Measurements from ENCODE around the gene SOX1.

Gene SOX1

DNA sequence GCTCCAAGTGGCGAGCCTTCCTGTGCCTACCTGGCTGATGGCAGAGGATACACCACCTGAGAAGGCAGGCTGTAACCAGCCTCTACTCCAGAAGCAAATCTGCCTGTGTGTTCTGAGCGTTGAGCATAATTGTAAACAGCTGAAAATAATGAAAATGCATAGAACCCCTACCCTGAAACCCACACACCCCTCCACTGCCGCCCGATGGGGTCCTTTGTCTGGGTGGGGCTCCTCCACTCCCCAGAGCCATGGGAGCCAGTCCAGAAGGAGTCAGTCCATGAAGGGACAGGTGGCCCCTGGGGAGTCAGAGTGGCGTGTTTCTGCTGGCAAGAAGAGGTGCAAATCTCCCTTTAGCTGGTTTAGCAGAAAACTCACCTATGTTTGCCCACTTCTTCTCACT is 8.0 kb upstream of the SOX1 start:
- DNase-seq (ENCODE audit: low spot score): no peak

DNA sequence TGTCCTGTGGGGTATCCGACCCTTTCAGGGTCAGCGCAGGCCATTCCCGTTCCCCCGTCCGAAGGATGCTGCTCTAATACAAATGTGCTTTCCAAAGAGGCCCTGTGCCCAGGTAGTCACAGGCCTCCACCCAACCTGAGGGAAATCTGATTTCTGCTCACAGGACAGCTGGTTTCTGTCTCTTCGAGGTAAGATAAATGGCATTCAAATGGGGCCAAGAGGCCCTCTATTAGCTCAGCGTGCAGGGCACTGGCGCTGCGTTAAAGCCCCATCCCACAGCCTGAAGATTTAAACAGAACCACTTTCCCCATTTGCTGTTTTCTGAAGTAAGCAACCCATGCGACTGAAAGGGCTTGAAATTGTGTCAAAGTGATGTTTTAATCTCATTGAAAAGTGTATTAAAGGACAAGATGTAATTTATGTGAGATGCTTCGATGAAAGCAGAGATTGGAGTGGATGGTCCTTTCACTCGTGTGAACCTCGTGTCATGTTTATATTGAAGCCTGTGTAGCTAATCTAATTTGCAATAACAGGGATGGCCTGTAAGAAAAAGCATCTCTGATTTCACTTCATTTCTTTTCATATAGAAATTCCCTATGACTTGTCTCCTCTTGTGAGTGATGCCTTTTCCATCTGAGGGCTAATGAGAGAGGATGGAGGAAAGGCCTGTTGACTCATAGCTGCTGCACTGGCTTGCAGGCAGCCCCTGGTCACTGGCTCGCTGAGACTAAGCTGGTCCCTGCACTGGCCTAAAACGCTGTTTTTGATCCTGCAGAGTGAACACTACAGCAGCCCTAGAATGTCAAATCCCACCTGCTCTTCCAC is 7.3 kb upstream of the SOX1 start:
- DNase-seq (ENCODE audit: low spot score): no peak

DNA sequence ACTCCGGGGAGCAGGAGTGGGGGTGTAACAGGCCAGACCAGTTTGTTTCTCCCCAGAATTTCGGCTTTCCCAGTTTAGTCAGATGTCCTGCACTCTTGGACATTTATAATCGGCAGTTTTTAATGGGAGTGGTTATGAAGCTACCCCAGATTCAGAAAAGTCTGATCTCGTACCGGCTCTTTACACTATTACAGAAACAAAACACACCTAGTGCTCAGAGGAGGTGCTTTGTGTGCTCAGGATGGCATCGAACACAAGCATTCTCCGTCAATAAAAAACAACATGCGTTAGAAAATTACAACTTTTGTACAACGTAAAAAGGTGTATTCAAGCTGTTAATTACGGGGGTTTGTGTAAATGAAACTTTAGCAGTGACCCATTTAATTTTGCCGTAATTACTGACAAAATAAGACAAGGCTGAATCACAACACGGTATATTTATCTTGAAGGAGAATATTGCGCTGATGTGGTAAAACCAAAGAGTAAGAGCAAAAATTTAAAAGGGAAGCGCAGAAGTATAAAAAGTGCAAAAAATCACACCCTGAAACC is 6.6 kb upstream of the SOX1 start:
- no peak for DNase-seq (ENCODE audit: low spot score)

DNA sequence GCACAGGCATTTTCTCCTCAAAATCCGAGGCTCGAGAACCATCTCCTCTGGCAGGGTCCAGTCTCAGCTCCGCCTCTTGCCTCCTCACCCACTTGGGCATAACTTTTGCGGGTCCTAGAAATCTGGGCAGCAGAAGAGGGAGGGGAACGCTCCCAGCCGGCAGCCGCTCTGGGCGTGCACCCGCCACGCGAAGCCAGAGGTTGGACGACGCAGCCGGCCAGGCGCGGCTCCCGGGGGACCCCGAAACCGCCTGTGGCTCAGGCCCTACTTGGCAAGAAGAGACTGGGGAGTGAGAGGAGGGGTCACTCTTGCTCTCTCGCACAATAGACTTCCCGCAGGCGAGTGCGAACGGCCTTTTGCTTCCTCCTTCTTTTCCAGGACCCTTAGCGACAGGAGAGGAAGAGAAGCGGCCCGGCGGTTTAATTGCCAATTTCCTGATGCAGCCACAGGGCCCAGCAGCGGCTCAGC is 6.0 kb upstream of the SOX1 start:
- no peak for DNase-seq (ENCODE audit: low spot score)

GRCh38 chr13:112061367-112062061 is 5.4 kb upstream of the SOX1 start:
- no peak for DNase-seq (ENCODE audit: low spot score)

- DNase-seq (ENCODE audit: low spot score): no peak
Measured at GRCh38 chr13:112062072-112062567, 4.8 kb upstream of the SOX1 start.

- DNase-seq (ENCODE audit: low spot score): no peak
Measured at GRCh38 chr13:112062571-112063570, 4.1 kb upstream of the SOX1 start.

GRCh38 chr13:112063807-112064206 is 3.1 kb upstream of the SOX1 start:
- no peak for DNase-seq (ENCODE audit: low spot score)

DNA sequence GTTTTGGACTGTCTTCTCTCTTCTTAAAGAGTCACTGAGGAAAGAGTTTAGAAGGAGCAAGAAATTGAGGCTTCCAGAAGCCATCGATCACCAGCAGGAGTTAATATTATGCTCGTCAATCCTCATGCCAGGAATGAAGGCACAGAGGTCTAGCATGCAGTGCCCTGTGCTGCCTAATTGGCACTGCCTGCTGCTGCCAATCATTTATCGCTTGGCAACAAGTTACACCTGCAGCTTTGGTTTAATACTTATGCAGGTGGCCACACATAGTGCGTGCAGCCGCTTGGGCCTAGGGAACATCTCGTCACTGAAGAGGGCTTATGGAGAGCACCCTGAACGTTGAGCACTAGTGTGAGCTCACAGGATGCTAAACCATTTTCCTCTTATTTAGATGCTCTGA is 2.7 kb upstream of the SOX1 start:
- no peak for DNase-seq (ENCODE audit: low spot score)

DNA sequence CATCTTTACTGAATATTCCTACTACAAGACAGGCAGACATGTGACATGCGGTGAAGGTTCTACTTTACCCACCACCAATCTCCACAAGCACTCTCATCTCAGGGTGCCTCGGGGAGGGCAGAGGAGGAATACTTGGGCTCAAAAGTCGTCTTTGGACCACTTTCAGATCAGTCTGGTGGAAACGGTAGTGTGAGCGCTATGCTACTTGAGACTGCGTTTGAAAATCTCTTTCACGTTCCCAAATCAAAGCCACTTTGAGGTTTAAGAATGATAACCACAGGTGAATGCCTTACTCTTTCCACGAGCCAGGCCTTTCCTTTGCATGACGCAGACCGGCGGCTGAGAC is 1.5 kb upstream of the SOX1 start:
- no peak for DNase-seq (ENCODE audit: low spot score)

GRCh38 chr13:112065867-112066623 is 904 bp upstream of the SOX1 start:
- DNase-seq (ENCODE audit: low spot score): no peak

- peak; percentile 92 for DNase-seq (ENCODE audit: low spot score)
Measured at GRCh38 chr13:112066624-112067004, 335 bp upstream of the SOX1 start.

DNA sequence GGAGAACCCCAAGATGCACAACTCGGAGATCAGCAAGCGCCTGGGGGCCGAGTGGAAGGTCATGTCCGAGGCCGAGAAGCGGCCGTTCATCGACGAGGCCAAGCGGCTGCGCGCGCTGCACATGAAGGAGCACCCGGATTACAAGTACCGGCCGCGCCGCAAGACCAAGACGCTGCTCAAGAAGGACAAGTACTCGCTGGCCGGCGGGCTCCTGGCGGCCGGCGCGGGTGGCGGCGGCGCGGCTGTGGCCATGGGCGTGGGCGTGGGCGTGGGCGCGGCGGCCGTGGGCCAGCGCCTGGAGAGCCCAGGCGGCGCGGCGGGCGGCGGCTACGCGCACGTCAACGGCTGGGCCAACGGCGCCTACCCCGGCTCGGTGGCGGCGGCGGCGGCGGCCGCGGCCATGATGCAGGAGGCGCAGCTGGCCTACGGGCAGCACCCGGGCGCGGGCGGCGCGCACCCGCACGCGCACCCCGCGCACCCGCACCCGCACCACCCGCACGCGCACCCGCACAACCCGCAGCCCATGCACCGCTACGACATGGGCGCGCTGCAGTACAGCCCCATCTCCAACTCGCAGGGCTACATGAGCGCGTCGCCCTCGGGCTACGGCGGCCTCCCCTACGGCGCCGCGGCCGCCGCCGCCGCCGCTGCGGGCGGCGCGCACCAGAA is 1.1 kb downstream of the SOX1 start:
- DNase-seq (ENCODE audit: low spot score): peak; percentile 53

DNA sequence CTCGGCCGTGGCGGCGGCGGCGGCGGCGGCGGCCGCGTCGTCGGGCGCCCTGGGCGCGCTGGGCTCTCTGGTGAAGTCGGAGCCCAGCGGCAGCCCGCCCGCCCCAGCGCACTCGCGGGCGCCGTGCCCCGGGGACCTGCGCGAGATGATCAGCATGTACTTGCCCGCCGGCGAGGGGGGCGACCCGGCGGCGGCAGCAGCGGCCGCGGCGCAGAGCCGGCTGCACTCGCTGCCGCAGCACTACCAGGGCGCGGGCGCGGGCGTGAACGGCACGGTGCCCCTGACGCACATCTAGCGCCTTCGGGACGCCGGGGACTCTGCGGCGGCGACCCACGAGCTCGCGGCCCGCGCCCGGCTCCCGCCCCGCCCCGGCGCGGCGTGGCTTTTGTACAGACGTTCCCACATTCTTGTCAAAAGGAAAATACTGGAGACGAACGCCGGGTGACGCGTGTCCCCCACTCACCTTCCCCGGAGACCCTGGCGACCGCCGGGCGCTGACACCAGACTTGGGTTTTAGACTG is 1.7 kb downstream of the SOX1 start:
- DNase-seq (ENCODE audit: low spot score): no peak

- DNase-seq (ENCODE audit: low spot score): no peak
Measured at GRCh38 chr13:112069061-112069844, 2.3 kb downstream of the SOX1 start.

DNA sequence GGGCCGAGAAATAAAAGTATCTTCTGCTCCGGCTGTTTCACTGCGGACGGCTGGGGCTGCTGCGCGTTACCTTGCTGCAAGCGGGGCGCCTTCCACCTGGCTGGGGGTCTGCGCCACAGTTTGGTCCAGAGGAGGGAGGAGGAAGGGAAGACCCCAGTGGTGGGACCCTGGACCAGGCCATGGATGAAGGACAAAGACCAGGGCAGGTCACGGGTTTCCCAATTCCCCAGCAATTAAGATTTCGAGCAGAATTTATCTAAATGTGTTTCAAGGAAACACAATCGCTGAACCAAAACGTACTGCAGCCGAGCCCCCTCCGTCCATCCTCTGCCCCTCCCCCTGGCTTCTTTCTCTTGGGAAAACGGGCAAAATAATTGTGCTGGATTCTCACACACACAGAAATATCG is 2.9 kb downstream of the SOX1 start:
- no peak for DNase-seq (ENCODE audit: low spot score)

DNA sequence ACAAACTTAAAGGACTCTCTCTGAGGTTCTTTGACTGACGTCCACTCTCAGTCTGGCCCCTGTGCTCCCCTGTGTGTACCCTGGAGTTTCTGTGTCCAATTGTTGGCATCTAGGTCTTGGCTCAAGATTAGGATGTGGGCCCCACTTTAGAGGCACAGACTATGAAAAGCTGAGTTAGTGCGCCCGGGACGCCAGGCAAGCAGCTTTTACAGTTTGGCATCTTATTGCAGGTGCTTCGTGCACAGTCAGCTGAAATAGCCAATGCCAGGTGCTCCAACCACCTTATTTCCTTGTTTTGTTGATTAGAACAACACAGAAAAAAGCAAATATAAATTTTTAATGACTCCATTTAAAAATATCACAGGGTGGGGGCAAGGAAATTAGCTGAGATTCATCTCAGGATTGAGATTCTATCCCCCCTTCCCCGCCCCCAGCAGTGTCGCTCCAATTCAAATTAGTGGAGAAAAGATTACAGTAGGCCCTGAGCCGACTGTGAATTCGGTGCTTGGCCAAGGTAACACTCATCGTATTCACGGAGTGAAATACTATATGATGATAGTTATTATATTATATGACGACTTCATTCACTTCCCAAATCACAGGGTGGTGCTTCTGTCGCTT is 4.3 kb downstream of the SOX1 start:
- no peak for DNase-seq (ENCODE audit: low spot score)

DNA sequence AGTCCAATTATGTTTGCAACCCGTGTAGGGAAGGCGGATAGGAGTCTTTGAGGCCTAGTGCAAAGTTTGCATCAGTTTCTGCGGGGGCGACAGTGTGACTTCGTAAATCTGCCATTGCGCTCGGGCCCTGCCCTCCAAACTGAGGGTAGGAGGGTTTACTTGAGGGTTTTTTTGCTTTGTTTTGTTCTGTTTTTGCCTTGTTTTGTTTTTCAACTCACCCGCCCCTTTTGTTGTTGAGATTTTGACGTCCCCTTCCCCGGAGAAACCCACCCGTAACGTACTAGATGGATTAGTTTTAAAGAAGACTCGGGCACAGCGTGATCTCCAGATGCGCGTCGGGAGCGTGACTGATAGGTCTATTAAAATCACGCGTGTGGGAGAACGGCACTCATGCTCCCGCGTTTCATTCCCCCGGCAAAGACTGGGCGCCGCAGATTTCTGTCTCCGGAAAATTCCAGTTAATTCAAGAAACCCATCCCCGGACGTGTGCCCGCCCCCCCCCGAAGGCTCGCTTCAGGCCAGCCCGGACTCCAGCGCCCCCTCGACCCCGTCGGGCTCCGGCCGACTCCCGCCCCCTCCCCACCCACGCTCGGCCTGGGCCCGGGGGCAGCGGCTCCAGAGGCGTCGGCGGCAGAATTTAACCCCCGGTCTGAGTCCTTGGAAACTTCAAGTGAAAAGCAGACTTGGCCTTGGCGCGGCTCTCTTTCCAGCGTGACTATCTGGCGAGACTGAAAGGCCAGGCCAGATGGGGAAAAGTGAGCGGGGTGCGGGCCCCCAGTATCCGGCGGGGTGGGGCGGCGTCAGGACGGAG is 5.0 kb downstream of the SOX1 start:
- no peak for DNase-seq (ENCODE audit: low spot score)
